Pulmonary artery endothelial cell (primary cell): ENCODE results near the gene NEURL1B. TPM values are rescaled to one million over a fixed set of nuclear protein-coding genes. Genes with fewer than 3 reads are reported as not detected.

Experiments used
- DNase-seq: peaks from one replicate; pipeline ENCODE4 v3.0.0-alpha.2; 2011; ENCODE audit warnings: low read depth, low spot score
- total RNA-seq: library from RNA; depleted of rRNA; stranded (reverse); fragments of >200 nt; gene quantifications from 2 replicates; pipeline ENCODE4 v1.2.3, GENCODE V29; 2014

NEURL1B gene
- total RNA-seq, 1 donor from 2014 or later: 0.46 TPM

DNA sequence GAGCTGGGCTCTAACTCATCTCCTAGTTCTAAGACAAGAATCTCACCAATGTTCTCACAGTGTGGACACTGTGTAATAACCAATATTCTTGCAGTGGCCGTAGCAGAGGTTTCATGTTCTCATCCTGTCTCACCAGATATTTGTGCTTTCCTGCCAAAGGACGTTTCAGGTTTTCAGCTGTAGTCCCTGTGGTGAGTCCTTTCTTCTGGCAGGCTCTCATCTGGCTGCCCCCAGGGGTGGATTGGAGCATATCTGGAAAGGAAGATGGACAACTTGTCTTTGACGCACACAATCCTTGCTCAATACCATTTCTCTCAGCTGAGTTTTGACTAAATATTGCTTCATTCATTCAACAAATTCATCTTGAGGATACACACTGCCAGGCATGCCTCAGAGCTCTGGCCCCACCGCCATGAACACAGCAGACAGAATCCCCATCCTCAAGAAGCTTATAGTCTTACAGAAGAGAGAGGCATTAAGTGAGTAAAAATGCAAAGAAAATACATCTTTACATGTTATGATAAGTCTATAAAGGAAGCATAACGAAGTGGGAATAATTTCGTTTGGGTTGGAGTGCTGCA lies 33.8 kb upstream of the NEURL1B start:
- DNase-seq: no peak

DNA sequence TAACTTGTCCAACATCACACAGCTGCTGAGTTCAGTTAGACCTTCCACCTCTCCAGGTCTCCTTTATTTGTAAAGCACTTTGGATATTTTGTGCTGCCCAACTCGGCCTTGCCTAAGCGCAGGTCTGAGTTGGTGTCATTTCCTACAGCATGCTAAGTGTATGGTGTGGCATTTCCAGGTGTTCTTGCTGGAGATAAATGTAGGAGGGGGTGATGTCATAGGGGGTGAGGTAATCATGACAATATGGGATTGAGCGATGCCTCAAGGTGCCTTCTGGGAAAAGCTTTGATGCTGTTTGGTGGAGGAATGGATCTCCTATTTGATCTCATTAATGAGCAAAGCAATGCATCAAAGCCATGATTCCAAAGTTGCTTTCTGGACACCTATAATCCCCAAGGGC lies 32.3 kb upstream of the NEURL1B start:
- DNase-seq: no peak

DNA sequence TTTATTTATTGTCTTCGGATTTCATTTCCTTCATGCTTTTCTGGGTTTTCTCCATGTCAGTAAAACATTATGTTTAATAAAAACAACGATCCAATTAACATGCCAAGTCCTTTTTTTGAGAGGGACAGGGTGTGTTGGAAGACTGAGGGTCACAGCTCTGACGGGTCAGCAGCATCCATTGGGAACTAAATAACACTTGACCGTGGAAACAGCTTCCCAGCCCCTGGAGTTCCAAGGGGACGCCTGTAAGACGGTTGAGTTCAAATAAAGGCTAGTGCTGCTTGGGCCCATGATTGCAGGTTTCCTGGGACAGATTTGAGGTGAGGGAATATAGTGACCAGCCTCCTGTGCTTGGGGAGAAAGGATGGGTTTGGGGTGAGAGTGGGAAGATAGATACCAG lies 30.4 kb upstream of the NEURL1B start:
- DNase-seq: no peak

DNA sequence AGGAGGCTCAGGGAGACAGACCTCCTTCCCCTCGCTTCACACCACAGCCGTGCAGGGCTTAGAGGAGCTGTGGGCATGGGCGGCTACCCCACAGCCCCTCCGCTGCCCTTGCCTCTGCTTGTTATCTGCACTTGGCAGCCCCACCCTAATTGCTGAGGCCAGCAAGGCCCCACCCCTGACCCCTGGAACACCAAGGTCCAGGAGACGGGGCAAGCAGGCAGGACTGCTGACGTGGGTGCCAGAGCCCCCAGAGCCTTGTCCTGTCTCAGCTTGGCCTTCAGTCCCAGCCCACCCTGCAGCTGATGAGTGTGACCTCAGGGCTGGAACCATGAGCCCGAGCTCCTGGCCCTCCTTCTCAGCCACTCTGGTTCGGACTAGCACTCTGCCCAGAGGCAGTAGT lies 29.1 kb upstream of the NEURL1B start:
- DNase-seq: no peak

DNA sequence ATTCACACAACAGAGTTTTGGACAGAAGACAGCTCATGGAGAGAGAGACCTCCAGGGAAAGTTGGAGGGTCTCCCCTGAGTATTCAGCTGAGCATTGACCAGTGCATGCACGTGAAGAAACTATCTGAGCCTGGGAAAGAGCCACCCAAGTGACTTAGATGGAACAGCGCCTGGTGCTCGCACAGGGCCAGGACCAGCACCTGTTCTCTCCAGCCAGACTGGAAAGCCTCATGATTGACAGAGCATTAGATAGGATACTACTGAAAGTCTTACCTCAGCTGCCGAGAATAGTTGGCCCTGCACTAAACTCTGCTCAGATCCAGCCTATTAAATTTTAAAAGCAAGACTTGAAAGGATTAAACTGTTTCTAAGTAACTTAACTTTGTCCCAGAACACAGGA lies 28.3 kb upstream of the NEURL1B start:
- no peak for DNase-seq

DNA sequence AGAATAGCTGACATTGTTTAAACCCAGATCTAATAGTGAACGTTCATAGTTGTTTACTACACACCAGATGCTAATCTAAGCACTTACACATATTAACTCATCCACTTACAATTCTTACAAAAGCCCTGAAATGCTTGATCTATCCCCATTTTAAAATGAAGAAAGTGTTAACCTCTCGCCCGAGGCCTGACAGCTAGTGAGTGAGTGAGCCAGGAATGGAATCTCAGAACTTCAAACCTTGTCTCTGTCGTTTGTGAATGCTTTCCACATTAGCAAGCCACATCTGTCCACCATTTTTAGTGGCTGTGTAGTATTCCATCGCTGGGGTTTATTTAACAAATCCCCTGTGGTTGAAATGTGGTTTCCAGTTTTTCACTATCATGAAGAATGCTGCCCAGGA lies 24.9 kb upstream of the NEURL1B start:
- no peak for DNase-seq

DNA sequence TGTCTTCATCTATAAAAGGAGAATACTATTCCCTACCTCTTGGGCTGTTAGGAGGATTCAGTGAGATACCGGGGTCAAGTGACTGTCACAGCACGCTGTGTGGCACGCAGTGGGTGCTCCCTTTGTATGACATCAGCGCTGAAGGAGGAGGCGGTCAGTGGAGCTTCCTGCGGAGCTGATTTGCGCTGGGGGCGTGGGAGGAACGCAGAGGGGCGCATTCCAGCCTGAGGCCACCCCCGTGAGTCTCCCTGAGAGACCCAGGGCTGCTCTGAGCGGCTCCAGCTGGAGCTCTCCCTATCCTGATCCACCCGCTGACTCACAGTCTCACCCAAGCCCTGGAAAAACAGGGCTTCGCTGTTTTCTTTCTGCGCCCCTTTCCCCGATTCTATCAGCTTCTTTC lies 24.3 kb upstream of the NEURL1B start:
- DNase-seq: no peak

DNA sequence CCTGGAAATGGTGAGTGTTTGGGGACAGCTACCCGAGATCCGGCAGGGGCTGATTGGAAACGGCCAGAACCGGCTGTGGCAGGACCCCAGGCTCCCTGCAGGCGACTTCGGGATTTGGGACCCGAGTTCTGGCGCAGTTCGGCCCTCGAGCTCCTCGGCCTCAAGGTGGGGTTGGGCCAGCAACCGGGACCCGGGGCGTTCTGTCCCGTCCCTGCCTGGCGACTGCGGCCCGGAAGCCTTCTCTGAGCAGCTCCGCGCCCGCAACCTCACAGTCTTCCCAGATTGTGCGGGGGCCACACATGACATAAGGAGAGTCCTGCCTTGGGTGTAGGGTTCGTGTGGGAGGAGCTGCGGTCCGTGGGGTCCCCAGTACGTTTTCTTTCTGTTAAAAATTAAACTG lies 23.2 kb upstream of the NEURL1B start:
- DNase-seq: no peak

DNA sequence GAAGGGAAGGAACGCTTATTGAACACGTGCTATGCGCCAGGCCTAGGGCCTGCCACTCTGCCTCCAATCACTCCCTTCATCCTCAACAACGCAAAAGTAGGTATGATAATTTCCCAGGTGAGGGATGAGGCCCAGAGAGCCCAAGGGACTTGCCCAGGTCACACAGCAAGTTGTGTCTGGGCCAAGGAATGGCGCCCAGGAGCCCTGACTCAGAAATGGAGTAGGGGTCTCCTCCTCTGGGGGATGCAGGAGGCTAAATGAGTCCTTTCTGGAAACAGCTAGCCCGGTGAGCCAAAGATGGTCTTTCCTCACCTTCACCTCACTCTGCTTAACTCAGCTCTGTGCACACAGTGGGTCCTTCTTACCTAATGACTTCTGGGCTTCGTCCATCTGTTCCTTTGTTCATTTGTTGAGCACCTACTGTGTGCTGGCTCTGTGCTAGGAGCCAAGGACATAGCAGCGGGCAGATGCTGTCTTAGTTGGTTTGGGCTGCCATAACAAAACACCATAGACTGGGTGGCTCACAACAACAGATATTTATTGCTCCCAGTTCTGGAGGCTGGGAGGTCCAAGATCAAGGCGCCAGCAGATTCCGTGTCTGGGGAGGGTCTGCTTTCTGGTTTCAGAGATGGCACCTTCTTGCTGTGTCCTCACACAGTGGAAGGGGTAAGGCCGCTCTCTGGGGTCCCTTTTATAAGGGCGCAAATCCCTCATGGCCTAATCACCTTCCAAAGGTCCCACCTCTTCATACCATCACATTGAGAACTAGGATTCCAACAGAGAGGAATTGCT lies 22.3 kb upstream of the NEURL1B start:
- no peak for DNase-seq

DNA sequence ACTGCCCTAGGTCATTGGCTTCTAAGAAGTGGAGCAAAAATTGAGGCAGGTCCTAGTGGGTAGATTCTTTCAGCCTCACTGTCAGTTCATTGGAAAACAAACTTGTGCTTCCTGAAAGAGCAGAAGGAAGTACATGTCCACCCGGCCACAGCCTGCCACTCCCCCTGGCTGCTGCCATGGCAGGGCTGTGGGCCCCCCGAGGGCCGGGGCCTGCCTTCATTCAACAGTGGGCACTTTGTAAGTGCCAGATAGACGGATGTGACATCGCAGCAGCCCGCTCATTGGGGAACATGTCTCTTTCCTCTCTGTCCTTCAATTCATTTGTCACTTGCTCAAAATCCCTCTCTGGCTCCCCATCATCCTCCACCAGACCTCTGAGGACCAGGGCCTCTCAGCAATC lies 20.6 kb upstream of the NEURL1B start:
- DNase-seq: no peak

DNA sequence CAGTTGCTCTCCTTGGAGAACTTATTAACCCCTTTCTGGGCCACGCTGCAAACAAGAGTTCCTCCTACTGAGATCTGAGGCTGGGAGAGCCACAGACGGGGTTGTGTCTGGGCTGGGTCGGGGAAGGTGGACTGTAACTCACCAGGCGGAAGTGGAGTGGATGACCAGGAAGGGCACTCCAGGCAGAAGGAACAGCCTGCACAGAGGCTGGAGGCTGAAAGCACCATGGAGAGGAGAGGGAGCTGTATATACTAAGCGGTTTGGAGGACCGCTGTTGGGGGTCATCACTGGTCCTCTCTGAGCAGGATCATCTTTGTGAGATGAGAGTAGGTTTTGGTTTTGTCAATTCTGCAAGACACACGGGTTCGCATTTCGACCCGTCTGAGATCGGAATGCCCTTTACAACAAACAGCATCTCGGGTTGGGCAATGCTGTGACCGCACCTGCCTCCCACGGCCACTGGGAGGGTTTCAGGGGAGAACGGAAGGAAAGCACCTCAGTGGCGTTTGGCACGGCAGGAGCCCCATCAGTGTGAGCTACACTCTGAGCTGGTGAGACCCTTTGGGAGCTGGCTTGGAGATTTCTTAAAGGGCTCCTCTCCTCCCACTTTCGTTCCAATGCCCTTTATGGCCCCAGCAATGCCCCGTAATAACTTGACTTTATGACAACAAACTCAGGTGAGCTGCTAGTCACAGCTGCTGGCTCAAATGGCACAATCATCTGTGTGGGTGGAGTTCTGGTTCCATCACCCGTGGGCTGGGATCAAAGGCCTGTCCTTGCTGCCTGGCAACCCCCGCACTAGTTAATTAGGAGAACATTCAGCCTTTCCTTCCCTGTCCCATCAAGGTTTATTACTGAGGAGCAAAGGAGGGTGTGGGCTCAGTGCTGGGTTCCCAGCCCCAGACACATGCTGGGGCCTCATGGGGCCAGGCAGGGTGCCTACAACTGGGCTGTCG lies 18.7 kb upstream of the NEURL1B start:
- DNase-seq: no peak

DNA sequence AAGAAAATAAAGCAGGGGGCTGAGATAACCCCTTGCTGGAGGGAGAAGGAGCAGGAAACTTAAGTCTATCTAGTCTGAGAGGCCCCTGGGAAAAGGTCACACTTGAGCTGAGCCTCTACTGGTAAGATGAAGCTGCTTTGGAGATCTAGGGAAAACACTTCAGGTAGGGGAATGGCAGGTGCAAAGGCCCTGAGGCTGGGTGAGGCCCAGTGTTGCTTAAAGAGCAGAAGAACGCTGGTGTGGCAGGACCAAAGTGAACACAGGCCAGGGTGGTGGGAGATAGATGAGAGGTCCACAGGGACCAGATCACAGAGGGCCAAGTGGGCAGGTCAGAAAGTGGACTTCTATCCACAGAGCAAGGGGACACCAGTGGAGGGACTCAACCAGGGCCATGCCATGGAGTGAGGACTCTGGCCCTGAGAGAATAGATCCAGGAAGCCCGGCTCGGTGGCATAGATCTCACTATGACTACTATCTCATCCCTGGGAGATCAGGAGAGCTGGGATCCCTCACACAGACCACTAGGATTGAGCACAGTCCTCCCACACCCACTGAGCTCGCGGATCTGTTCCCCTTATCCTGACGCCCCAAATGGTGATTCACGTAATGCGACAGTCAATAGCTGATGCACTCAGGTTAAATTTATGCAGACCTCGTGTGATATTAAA lies 17.6 kb upstream of the NEURL1B start:
- no peak for DNase-seq

DNA sequence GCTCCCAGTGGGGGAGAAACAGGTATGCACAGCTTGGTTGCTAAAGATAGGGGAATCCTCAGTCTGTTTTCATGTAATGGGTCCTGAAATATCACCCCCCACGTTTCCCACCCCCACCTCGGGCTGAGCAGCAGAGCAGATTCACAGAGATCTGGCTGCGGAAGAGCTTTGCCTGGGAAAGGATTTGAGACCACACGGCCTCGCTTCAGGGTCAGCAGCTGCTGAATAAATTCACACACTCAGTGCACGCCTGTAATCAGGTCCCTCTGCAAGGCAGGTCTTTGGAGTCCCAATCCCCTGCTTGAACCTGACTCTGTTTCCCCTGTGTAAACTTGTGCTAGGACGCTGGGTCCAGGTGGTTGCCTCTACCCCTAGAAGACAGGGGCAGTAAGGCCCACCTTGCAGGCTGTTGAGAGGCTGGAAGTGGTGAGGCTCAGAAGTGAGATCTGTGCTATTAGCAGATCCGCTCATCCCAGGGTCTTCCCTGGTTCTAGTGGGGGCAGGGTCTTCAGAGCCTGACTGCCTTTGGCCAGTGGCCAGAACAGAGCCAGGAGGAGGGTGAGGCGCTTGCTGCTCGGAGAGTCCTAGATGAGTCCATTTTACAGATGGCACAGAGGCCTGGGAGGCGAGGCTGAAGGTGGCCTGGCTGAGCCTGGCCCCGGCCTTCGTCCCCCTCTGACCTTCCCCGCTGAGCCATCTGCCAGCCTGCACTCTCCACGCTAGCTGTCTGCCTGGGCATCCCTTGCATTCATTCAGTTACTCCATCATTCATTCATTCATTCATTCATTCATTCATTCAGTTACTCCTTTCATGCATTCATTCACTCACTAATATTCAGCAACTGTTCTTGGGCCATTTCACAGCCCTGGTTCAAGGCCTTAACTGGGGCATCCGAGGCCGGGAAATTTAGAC lies 16.7 kb upstream of the NEURL1B start:
- DNase-seq: no peak

DNA sequence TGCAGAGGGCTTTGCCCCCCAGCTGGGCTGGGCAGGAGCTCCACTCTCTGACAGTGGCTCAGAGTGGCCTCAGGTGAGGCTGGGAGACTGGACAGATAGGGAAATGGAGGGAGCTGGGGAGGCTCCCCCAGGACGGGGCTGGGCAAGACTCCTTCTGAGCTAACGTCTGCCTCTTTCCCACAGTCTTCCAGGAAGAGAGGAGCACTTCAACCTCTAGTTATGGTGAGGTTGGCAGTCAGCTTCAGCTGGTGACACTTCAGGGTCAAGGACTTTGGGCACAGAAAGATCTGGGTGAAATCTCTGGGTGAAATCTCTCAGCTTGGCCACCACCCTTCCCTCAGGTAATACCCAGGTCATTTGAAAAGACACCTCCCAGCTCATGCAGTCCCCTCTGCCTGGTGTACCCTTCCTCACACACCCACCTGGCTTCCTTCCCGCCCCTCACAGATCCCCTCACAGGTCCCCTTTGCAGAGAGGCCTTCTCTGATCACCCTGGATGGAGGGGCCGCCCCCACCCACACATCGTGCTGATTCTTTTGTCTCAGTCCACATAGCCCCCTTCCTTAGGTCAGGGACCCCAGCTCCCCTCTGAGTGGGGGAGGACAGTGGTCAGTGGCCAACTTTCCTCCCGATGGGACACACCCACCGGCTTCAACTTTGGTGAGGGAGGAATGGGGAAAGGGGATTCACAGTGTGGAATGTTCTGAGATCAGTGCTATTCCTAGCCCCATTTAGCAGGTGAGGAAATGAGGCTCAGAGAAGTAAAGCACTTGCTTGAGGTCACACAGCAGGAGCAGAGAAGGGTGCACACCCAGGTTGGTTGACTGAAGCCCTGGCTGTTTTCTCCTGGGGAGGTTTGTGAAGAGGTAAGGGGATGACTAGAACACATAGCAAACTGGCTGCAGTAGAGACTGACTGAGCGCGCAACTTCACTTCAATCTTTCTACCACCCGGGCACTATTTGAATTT lies 15.8 kb upstream of the NEURL1B start:
- DNase-seq: no peak

DNA sequence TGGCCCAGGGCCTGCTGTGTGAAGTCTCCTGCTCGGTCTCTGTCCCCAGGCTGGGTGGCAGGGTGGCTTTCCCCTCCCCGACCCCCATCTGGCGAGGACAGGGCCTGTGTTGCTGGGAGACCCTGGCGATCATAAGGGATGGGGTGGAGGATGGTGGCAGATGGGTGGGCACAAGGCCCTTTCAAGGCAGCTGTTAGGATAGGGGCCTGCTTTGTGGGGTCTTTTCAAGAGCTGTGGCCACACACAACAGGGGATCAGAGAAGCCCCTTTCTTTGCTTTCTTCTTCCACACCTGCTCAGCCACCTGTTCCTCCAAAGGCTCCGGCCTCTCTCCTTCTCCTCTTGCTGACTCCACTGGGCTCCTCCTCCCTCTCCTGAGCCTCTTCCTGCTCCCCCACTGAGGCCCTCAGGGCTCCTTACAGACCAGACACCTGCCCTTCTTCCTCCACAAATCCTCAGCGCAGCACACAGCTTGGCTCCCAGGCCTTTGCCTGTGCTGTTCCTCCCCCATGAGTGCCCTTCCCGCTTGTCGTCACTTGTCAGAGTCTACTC lies 15.0 kb upstream of the NEURL1B start:
- no peak for DNase-seq

DNA sequence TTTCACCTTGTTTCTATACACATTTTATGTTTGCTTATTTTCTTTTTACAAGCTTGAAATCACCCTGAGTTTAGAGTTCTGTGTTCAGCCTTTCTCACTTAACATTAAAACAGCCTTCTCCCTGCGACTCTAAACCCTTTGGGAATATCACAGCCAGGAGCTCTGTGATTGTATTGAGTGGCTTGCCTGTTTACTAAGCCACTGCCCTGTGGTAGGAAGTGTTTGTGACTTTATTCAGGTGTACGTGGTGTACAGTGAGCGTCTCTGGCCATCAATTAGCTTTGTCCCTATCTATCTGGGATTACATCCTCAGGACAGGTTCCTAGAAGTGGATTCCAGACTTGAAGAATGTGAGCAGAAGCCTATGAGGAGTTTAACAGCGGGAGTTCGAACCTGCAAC lies 11.0 kb upstream of the NEURL1B start:
- DNase-seq: no peak

DNA sequence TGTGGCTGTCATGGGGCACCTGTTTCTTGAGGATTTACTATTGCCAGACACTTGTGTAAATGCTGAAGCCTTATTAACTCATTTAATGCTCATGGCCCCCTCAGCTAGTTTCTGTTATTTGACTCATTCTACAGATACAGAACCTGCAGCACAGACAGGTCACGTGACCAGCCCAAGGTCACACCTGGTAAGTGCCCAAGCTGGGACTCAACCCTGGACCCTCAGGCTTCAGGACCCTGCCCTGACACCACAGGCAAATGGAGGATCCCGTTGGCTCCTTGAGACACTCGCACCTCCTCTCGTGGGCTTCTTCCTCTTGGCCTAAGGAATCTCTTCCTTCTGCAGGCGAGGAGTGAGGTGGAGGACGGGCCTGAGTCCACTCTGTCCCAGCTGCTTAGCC lies 10.6 kb upstream of the NEURL1B start:
- DNase-seq: no peak

DNA sequence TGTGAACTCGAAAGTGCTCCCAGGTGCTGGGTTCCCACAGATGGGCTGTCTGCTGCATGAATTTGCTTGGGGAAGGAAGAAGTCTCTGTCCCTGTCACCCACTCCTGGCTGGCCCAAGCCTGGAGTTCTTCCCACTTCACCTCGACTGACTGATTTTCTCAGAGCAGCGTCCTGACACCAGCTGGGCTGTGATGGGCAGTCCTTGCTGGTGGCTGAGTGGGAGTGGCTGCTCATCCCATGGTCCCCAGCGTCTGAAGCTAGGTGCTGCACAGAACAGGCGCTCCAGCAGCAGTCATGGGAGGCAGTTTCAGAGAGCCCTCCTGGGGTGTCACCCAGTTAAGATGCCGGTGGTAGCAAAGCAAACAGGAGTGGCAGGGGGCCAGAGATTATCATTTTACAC lies 10.1 kb upstream of the NEURL1B start:
- no peak for DNase-seq
